PC-9 (cell line): Measurements from ENCODE around the gene FLYWCH1. TPM values are rescaled to one million over a fixed set of nuclear protein-coding genes. Genes with fewer than 3 reads are reported as not detected.

Experiments used
- BruUV-seq: library from RNA; stranded (reverse); fragments of 400-500 nt; replicated peaks from 2 replicates; lab custom pipeline; 2021; lab: Mats Ljungman, UMichigan
- CTCF ChIA-PET: fragments of 300-600 bp; sonication (Branson Sonifier 250); formaldehyde crosslinking; loops from one replicate; lab custom pipeline; 2022; ENCODE audit warnings: antibody characterized with exemption; lab: Charles Lee
- POLR2A ChIA-PET: fragments of 300-600 bp; sonication (Branson Sonifier 250); formaldehyde crosslinking; loops from one replicate; lab custom pipeline; 2022; ENCODE audit warnings: antibody characterized with exemption; ENCODE audit not compliant: unreplicated experiment; lab: Charles Lee
- DNase-seq, 2 experiments: peaks; one replicate each; pipeline versions ENCODE4 v3.0.0 to v3.0.0-alpha.2; 2015 to 2022; ENCODE audit warnings: mixed read lengths in 1 of 2
- H2AFZ ChIP-seq: fragments of 200-600 bp; sonication (generic); 2 replicates; pipeline ENCODE4 v1.8.1; 2017; ENCODE audit warnings: antibody characterized with exemption
- H3F3A ChIP-seq: fragments of 200-600 bp; sonication (generic); 2 replicates; pipeline ENCODE4 v1.8.1; 2017; ENCODE audit warnings: antibody characterized with exemption, mild to moderate bottlenecking, low read depth; ENCODE audit not compliant: insufficient read depth
- H3K27ac ChIP-seq: fragments of 200-600 bp; sonication (generic); 2 replicates; pipeline ENCODE4 v1.6.1; 2016; ENCODE audit warnings: mixed run types
- H3K27me3 ChIP-seq: fragments of 200-600 bp; sonication (generic); 2 replicates; pipeline ENCODE4 v1.6.1; 2016; ENCODE audit warnings: low read depth, mixed run types; ENCODE audit not compliant: insufficient read depth
- H3K36me3 ChIP-seq: fragments of 200-600 bp; sonication (generic); 2 replicates; pipeline ENCODE4 v1.6.1; 2016; ENCODE audit warnings: low read depth, mixed run types
- H3K4me1 ChIP-seq: fragments of 200-600 bp; sonication (generic); replicated peaks from 2 replicates; pipeline ENCODE4 v1.6.1; 2016; ENCODE audit warnings: mixed run types; ENCODE audit not compliant: insufficient read depth
- H3K4me2 ChIP-seq: fragments of 200-600 bp; sonication (generic); 2 replicates; pipeline ENCODE4 v1.6.1; 2017; ENCODE audit warnings: mixed run types
- H3K4me3 ChIP-seq: fragments of 200-600 bp; sonication (generic); 2 replicates; pipeline ENCODE4 v1.6.1; 2016; ENCODE audit warnings: mixed run types
- H3K79me2 ChIP-seq: fragments of 200-600 bp; sonication (generic); 2 replicates; pipeline ENCODE4 v1.6.1; 2017; ENCODE audit warnings: low read depth, mixed run types
- H3K9me2 ChIP-seq: fragments of 200-600 bp; sonication (generic); 2 replicates; pipeline ENCODE4 v1.8.1; 2017; ENCODE audit warnings: mild to moderate bottlenecking; ENCODE audit not compliant: insufficient read depth
- H3K9me3 ChIP-seq: fragments of 200-600 bp; sonication (generic); 2 replicates; pipeline ENCODE4 v1.8.1; 2016; ENCODE audit warnings: low read depth; ENCODE audit not compliant: insufficient read depth
- H4K20me1 ChIP-seq: fragments of 200-600 bp; sonication (generic); 2 replicates; pipeline ENCODE4 v1.8.1; 2017; ENCODE audit not compliant: insufficient read depth
- CTCF ChIP-seq: fragments of 200-600 bp; sonication (generic); conservative IDR thresholded peaks from 2 replicates; pipeline ENCODE4 v1.6.1; 2017; ENCODE audit warnings: mixed run types, antibody characterized with exemption, mild to moderate bottlenecking, moderate library complexity
- EZH2 ChIP-seq: fragments of 200-600 bp; sonication (generic); IDR thresholded peaks from 2 replicates; pipeline ENCODE4 v1.8.0; 2017; ENCODE audit warnings: antibody characterized with exemption, low read depth
- intact Hi-C: fragments of 100-400 bp; cut with micrococcal nuclease; formaldehyde crosslinking; loops from one replicate; pipeline ENCODE4 v1.10.0; 2022; ENCODE audit not compliant: unreplicated experiment
- total RNA-seq: library from RNA; stranded (reverse); gene quantifications from 2 replicates; pipeline ENCODE4 v1.2.3, GENCODE V29; 2021

FLYWCH1 gene
- total RNA-seq, 1 experiment from 2014 or later = 79.9 TPM

DNA sequence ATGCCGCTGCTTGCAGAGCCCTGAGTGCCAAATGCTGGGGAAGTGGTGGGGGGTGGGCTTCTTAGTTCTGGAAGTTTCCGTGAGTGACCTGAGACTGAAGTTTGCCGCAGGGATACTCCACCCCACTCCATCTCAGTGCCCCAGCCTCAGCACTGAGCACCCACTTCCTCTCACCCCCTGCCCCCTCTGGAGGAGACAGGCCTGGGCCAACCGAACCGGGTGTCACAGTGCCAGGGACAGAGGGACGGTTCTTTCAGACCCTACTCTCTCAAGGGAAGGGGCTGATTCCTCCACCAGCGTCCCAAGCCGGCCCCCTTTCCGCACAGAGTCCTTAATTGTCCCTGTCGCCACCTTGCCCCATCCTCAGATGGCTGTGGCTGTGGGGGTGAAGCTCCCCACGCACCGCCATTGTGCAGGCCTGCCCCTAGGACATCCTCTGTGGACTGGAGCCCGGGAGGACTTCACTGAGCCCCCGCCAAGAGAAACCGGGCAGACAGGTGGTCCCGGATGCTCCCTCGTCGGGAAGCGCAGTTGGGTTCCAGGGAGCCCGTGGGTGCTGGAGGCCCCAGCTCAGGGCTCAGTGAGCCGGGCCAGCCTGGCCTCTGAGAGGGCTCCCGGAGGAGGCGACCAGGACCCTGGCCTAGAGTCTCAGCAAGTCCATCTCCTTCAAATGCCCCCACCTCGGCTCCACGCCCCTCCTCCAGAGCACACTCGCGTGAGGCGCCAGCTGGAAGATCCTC, 50.8 kb downstream of the FLYWCH1 start:
- Histone ChIP-seq H3K27ac (no peak overlapping the region), H3K9me3 (no peaks in the 10 kb centered on the region), H3K27me3 (no peaks in the 10 kb centered on the region), H3K36me3 (no peaks in the 10 kb centered on the region), H3F3A (peaks cover 32% of the 10 kb centered on the region; the same call in 1 of the 2 replicates), H3K4me3 (no peak overlapping the region), H3K4me2 (0 out of 2 replicates have a peak overlapping the region, but pooled peaks have one; percentile 86), H2AFZ (no peak overlapping the region), H3K9me2 (no peaks in the 10 kb centered on the region), H4K20me1 (no peaks in the 10 kb centered on the region), H3K79me2 (no peaks in the 10 kb centered on the region), H3K4me1 (peaks cover 5% of the 10 kb centered on the region; the same call in 1 of the 2 replicates)
- DNase-seq = no peak
- intact Hi-C loops = loop anchor here (10.0 kb wide), 1 partner anchor 78 kb away; the partner anchor contains the start of gene FLYWCH2
- TF ChIP-seq EZH2 (no peak), CTCF (no peak)
- ChIA-PET POLR2A (no interaction called here), CTCF (no interaction called here)
- TSS peak; percentile 12 for BruUV-seq

- peak overlapping the region; percentile 91 for H3K4me3 ChIP-seq
- ChIA-PET POLR2A (interaction anchor here (0.5 kb wide), 1 partner anchor 13 kb away, joined by 3 read pairs; no protein-coding TSS in a partner anchor), CTCF (no interaction called here)
- peak overlapping the region; percentile 86 for H3K4me2 ChIP-seq
- peaks cover 5% of the 10 kb centered on the region; the same call in 1 of the 2 replicates for H3K4me1 ChIP-seq
- no peaks in the 10 kb centered on the region for H3K9me3 ChIP-seq
- H2AFZ ChIP-seq = peak overlapping the region; percentile 79
- TF ChIP-seq EZH2 (no peak), CTCF (no peak)
- intact Hi-C loops = loop anchor here (10.0 kb wide), 1 partner anchor 78 kb away; the partner anchor contains the start of gene FLYWCH2
- H3K27me3 ChIP-seq = no peaks in the 10 kb centered on the region
- no peak for DNase-seq
- H3K79me2 ChIP-seq = no peaks in the 10 kb centered on the region
- H3K36me3 ChIP-seq = no peaks in the 10 kb centered on the region
- no peaks in the 10 kb centered on the region for H4K20me1 ChIP-seq
- H3K27ac ChIP-seq = no peak overlapping the region
- H3F3A ChIP-seq = peaks cover 32% of the 10 kb centered on the region; the same call in 1 of the 2 replicates
- BruUV-seq = no TSS peak
- H3K9me2 ChIP-seq = no peaks in the 10 kb centered on the region
Observed at GRCh38 chr16:2963074-2963722, 51.5 kb downstream of the FLYWCH1 start.

- no TSS peak for BruUV-seq
- Histone ChIP-seq H3K27me3 (no peaks in the 10 kb centered on the region), H4K20me1 (no peaks in the 10 kb centered on the region), H3K79me2 (no peaks in the 10 kb centered on the region), H3K9me2 (no peaks in the 10 kb centered on the region), H3F3A (peaks cover 32% of the 10 kb centered on the region; the same call in 1 of the 2 replicates), H3K36me3 (no peaks in the 10 kb centered on the region), H3K9me3 (no peaks in the 10 kb centered on the region), H3K4me3 (peak within 1 kb of the TSS; percentile 91), H3K4me1 (peaks cover 5% of the 10 kb centered on the region; the same call in 1 of the 2 replicates), H3K4me2 (peak within 1 kb of the TSS; percentile 86), H2AFZ (peak within 1 kb of the TSS; percentile 79), H3K27ac (no peak within 1 kb of the TSS)
- ChIA-PET POLR2A (interaction anchor here (0.5 to 0.7 kb wide), 4 partner anchors 12 to 207 kb away, joined by 3 to 36 read pairs (median 6); no protein-coding TSS in a partner anchor), CTCF (interaction anchor here (0.6 to 0.8 kb wide), 3 partner anchors 40 to 133 kb away, joined by 3 to 4 read pairs (median 4); no protein-coding TSS in a partner anchor)
- peak; percentile 70 to 91 for DNase-seq
- TF ChIP-seq CTCF = no peak
- TF ChIP-seq EZH2 = no peak
- intact Hi-C loops = loop anchor here (2.0 to 10.0 kb wide), 3 partner anchors 19 to 79 kb away; partner anchors contain the start of gene FLYWCH2
Observed at GRCh38 chr16:2963723-2964474, 52.2 kb downstream of the FLYWCH1 start, which contains the start of gene KREMEN2. KREMEN2 (plus strand) TSS chr16:2964275; CDS start chr16:2964521, 246 bp downstream.
